ENCODE results near the gene PRKD1.
"Not testable (repeated sequence)": the region's sequence is repeated elsewhere in the genome, so short reads cannot be mapped to it uniquely, and the experiment has no call there.

Gene PRKD1

GRCh38 chr14:29740491-29740890 lies 187.2 kb downstream of the PRKD1 start:
- no peak for DNase-seq (ENCODE audit: low read depth)

GRCh38 chr14:29738950-29739349 lies 188.7 kb downstream of the PRKD1 start:
- no peak for DNase-seq (ENCODE audit: low read depth)

- no peak for DNase-seq (ENCODE audit: low read depth)
Measured at GRCh38 chr14:29738056-29738455, 189.6 kb downstream of the PRKD1 start.

GRCh38 chr14:29735459-29735858 lies 192.2 kb downstream of the PRKD1 start:
- DNase-seq (ENCODE audit: low read depth) = no peak

- DNase-seq (ENCODE audit: low read depth) = no peak
Measured at GRCh38 chr14:29734732-29735131, 192.9 kb downstream of the PRKD1 start.

- DNase-seq (ENCODE audit: low read depth) = not testable (repeated sequence)
Measured at GRCh38 chr14:29726560-29727331, 200.9 kb downstream of the PRKD1 start.

GRCh38 chr14:29724991-29725390 lies 202.7 kb downstream of the PRKD1 start:
- DNase-seq (ENCODE audit: low read depth) = no peak

- DNase-seq (ENCODE audit: low read depth) = no peak
Measured at GRCh38 chr14:29722831-29723230, 204.8 kb downstream of the PRKD1 start.

- DNase-seq (ENCODE audit: low read depth) = no peak
Measured at GRCh38 chr14:29721586-29721985, 206.1 kb downstream of the PRKD1 start.

GRCh38 chr14:29717901-29718300 lies 209.7 kb downstream of the PRKD1 start:
- no peak for DNase-seq (ENCODE audit: low read depth)

- no peak for DNase-seq (ENCODE audit: low read depth)
Measured at GRCh38 chr14:29716150-29716549, 211.5 kb downstream of the PRKD1 start.

- DNase-seq (ENCODE audit: low read depth) = no peak
Measured at GRCh38 chr14:29712601-29713000, 215.0 kb downstream of the PRKD1 start.

- DNase-seq (ENCODE audit: low read depth) = no peak
Measured at GRCh38 chr14:29710015-29710414, 217.6 kb downstream of the PRKD1 start.

GRCh38 chr14:29709490-29709889 lies 218.2 kb downstream of the PRKD1 start:
- no peak for DNase-seq (ENCODE audit: low read depth)

- DNase-seq (ENCODE audit: low read depth) = no peak
Measured at GRCh38 chr14:29706700-29707099, 220.9 kb downstream of the PRKD1 start.

- no peak for DNase-seq (ENCODE audit: low read depth)
Measured at GRCh38 chr14:29705801-29706200, 221.8 kb downstream of the PRKD1 start.

- DNase-seq (ENCODE audit: low read depth) = not testable (repeated sequence)
Measured at GRCh38 chr14:29689597-29689996, 238.1 kb downstream of the PRKD1 start.

- DNase-seq (ENCODE audit: low read depth) = no peak
Measured at GRCh38 chr14:29687866-29688265, 239.8 kb downstream of the PRKD1 start.

- no peak for DNase-seq (ENCODE audit: low read depth)
Measured at GRCh38 chr14:29687071-29687765, 240.4 kb downstream of the PRKD1 start.

GRCh38 chr14:29684926-29685325 lies 242.7 kb downstream of the PRKD1 start:
- no peak for DNase-seq (ENCODE audit: low read depth)

GRCh38 chr14:29682789-29683188 lies 244.9 kb downstream of the PRKD1 start:
- DNase-seq (ENCODE audit: low read depth) = no peak

GRCh38 chr14:29681316-29681715 lies 246.3 kb downstream of the PRKD1 start:
- DNase-seq (ENCODE audit: low read depth) = no peak

GRCh38 chr14:29674566-29675285 lies 252.9 kb downstream of the PRKD1 start:
- DNase-seq (ENCODE audit: low read depth) = no peak
